Epithelial cell of proximal tubule (primary cell): ENCODE results near the gene SEC14L5. TPM values are rescaled to one million over a fixed set of nuclear protein-coding genes. Genes with fewer than 3 reads are reported as not detected.
A peak's percentile ranks its signal among the peaks of the same experiment; 100 is the strongest.

Source experiments
- DNase-seq: peaks from one replicate; pipeline ENCODE4 v3.0.0-alpha.2; 2011; ENCODE audit warnings: low read depth
- H3K4me3 ChIP-seq: 2 replicates; pipeline ENCODE4 v1.5.1; 2011; ENCODE audit warnings: low read depth, mild to moderate bottlenecking, low read length
- total RNA-seq: library from RNA; depleted of rRNA; stranded (reverse); fragments of >200 nt; gene quantifications from 2 replicates; pipeline ENCODE4 v1.2.3, GENCODE V29; 2015
- TF ChIP-seq, protein P1 (sequence below): conservative IDR thresholded peaks from 2 replicates; pipeline ENCODE4 v1.5.1; 2012; ENCODE audit warnings: low read depth, mild to moderate bottlenecking, low read length

SEC14L5 gene
- total RNA-seq, 1 donor from 2014 or later = under 0.01 TPM

DNA sequence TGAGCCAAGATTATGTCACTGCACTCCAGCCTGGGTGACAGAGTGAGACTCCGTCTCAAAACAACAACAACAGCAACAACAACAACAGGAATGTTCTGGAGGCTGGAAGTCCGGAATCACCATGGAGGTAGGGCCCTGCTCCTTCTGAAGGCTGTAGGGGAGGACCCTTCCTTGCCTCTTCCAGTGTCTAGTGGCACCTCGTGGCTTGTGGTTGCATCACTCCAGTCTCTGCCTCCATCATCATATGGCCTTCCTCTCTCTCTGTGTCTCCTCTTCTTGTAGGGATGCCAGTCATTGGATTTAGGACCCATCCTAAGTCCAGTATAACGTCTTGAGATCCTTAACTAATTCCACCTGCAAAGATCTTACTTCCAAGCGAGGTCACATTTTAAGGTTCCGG, 61.6 kb downstream of the SEC14L5 start:
- no peak overlapping the region for H3K4me3 ChIP-seq
- TF ChIP-seq, protein P1, sequence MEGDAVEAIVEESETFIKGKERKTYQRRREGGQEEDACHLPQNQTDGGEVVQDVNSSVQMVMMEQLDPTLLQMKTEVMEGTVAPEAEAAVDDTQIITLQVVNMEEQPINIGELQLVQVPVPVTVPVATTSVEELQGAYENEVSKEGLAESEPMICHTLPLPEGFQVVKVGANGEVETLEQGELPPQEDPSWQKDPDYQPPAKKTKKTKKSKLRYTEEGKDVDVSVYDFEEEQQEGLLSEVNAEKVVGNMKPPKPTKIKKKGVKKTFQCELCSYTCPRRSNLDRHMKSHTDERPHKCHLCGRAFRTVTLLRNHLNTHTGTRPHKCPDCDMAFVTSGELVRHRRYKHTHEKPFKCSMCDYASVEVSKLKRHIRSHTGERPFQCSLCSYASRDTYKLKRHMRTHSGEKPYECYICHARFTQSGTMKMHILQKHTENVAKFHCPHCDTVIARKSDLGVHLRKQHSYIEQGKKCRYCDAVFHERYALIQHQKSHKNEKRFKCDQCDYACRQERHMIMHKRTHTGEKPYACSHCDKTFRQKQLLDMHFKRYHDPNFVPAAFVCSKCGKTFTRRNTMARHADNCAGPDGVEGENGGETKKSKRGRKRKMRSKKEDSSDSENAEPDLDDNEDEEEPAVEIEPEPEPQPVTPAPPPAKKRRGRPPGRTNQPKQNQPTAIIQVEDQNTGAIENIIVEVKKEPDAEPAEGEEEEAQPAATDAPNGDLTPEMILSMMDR = no peak
- no peak for DNase-seq

DNA sequence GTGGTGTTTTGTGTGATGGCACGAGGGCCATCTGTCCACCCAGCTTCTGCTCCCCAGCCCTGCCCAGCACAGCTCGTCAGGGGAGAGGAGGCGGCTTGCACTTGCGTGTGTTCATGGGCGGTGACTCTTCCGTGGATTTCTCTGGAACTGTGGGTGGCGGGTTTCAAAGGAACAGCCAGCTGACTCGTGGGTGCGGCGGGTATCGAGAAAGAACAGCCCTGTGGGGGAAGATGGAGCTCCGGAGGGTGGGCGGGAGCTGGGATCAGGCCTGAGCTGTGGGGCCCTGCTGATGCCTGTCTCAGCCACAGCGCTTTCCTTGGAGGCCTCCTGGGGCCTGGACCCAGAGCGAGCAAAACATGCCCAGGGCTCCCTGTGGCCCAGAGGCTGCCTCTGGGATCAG, 62.4 kb downstream of the SEC14L5 start:
- DNase-seq = no peak
- TF ChIP-seq, protein P1 = no peak
- no peak overlapping the region for H3K4me3 ChIP-seq

DNA sequence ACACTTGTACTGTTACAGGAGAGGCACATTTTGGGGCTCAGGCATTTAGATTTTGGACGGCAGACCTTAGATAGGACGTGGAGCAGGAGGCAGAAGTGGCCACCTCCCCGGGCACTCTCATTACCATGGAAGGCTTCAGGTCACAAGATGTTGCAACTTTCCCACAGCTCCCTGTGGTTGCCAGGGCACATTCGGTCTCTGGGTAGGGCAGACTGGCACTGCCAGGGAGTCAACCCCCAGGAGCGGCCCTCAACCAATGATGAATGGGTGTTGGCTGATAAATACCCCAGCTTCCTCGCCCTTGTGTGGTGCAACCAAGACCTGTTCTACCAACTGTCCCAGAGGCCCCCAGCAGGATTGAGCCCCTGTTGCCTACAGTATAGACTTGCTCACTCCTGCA, 64.4 kb downstream of the SEC14L5 start:
- no peak for DNase-seq
- TF ChIP-seq, protein P1 = no peak
- H3K4me3 ChIP-seq = no peak overlapping the region

DNA sequence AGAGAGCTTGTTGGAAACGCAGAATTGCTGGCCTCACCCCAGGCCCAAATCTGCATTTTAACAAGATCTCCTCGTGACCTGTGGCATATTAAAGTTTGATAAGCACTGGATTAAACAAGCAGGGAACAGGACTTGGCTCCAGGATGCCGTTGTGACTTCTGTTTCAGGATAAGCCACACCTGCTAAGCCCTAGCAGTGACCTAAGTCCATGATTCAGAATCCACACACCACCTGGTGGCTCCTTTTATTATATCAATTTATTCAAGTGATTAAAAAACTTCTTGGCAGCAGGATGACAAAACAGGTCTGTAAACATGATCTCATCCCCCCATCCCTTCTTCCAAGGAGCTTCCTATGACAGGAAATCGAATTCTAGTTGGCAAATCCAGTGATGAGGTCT, 66.5 kb downstream of the SEC14L5 start:
- DNase-seq = no peak
- no peak overlapping the region for H3K4me3 ChIP-seq
- TF ChIP-seq, protein P1 = peak; percentile 35

DNA sequence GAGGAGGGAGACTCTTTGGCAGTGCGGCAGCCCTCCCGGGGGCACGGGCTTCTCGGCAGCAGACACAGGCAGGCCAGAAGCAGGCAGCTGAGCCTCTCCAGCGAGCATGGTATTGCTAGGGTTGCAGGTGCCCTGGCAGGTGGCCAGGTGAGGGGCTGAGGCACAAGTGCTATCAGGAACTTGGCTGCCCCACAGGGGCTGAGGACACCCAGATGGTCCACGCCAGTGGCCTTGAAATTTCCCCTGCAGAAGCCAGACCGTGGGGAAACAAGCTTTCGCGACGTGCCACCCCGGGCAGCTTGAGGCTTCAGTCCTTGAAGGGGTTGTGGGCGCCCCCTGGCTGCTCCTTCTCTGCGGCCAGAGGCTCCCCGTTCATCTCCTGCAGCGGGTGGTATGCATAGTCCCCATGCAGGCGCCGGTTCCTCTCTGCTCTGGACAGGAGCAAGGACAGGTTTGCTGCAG, 67.1 kb downstream of the SEC14L5 start:
- no peak overlapping the region for H3K4me3 ChIP-seq
- no peak for DNase-seq
- TF ChIP-seq, protein P1 = peak; percentile 13

DNA sequence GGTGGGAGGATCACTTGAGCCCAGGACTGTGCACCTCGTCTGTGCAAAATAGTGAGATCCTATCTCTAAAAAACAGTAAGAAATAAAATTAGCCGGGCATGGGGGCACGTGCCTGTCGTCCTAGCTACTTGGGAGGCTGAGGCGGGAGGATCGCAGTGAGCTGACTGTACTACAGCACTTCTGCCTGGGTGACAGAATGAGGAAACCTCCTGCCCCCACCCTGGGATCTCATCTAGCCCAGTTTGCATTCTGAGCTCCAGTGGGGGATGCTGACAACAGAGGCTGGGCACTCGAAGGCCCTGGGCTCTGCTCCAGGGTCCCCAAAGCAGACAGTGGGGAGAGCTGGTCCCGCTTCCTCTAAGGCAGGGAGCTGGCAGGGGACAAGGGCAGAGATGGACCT, 68.5 kb downstream of the SEC14L5 start:
- TF ChIP-seq, protein P1 = no peak
- H3K4me3 ChIP-seq = no peak overlapping the region
- DNase-seq = no peak

DNA sequence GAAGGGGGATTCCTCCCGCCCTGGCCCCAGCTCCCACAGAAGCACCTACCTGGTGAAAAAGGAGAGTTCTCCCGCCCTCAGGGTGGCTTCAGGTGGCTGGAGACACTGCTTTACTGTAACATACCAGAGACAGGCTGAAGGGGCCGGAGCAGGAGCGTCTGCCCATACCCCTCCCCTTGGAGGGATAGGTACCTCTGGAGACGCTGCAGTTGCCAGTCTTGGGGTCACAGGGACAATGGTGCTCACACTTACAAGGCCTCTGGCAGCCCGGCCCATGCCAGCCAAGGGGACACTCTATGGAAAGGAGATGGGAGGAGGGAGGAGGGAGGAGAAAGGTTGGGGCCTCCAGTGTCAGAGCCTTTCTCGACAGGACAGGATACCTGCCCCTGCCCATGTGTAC, 69.0 kb downstream of the SEC14L5 start:
- no peak overlapping the region for H3K4me3 ChIP-seq
- TF ChIP-seq, protein P1 = no peak
- DNase-seq = no peak
